Rectal smooth muscle tissue (tissue), 1 donor: ENCODE results near the gene CORO7.

Source experiments
- H3K27ac ChIP-seq: one replicate; pipeline ENCODE4 v1.7.0; 2013; ENCODE audit warnings: low read depth, low read length, inconsistent platforms
- H3K27me3 ChIP-seq: one replicate; pipeline ENCODE4 v1.7.0; 2013; ENCODE audit warnings: low read length; ENCODE audit not compliant: control insufficient read depth, insufficient read depth
- H3K36me3 ChIP-seq: one replicate; pipeline ENCODE4 v1.7.0; 2013; ENCODE audit warnings: low read length; ENCODE audit not compliant: control insufficient read depth, insufficient read depth
- H3K4me1 ChIP-seq: one replicate; pipeline ENCODE4 v1.7.0; 2013; ENCODE audit warnings: low read length; ENCODE audit not compliant: control insufficient read depth, insufficient read depth
- H3K4me3 ChIP-seq: one replicate; pipeline ENCODE4 v1.7.0; 2013; ENCODE audit warnings: low read length
- H3K9ac ChIP-seq: one replicate; pipeline ENCODE4 v1.7.0; 2013; ENCODE audit warnings: low read length

CORO7 gene

GRCh38 chr16:4358236-4358635, 58.2 kb downstream of the CORO7 start:
- Histone ChIP-seq H3K27ac (no peak overlapping the region), H3K4me1 (no peaks in the 10 kb centered on the region), H3K4me3 (no peak overlapping the region), H3K36me3 (peaks cover 4% of the 10 kb centered on the region), H3K27me3 (no peaks in the 10 kb centered on the region), H3K9ac (no peak overlapping the region)

DNA sequence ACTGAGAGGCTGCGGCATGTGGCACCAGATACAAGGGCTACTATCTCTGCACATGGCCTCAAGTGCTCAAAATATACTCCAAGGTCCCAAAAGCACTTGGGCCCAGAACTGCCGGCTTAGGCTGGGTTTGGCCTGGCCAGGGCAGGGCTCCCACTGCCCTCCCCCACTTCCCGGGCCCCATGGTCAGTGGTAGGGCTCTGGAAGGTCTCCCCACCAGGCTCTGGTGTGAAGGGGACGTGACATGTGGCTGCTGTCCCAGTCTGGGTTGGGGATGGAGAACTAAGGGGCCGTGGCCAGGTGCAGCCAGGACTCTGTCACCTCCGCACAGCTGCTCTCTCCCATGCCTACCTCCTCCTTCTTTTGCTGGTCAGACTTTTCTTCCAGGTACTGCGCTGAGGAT, 59.6 kb downstream of the CORO7 start:
- Histone ChIP-seq H3K36me3 (peaks cover 4% of the 10 kb centered on the region), H3K27ac (no peak overlapping the region), H3K9ac (no peak overlapping the region), H3K4me3 (no peak overlapping the region), H3K4me1 (no peaks in the 10 kb centered on the region), H3K27me3 (no peaks in the 10 kb centered on the region)

GRCh38 chr16:4354512-4355409, 61.6 kb downstream of the CORO7 start:
- Histone ChIP-seq H3K27me3 (no peaks in the 10 kb centered on the region), H3K27ac (no peak overlapping the region), H3K36me3 (no peaks in the 10 kb centered on the region), H3K4me1 (peaks cover 2% of the 10 kb centered on the region), H3K9ac (no peak overlapping the region), H3K4me3 (no peak overlapping the region)

DNA sequence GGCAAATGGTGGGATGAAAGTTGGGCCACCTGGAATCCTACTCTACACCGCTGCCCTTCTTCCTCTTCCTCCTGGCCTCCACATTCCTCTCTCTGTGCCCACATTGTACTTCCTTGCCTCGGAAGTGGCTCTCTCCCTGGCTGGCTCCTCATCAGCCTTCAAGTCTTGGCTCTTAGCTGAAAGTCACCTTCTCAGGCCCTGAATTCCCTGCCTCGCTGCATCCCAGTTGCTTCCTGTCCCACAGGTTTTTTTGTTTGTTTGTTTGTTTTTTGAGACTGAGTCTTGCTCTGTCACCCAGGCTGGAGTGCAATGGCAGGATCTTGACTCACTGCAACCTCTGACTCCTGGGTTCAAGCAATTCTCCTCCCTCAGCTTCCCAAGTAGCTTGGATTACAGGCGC, 62.7 kb downstream of the CORO7 start:
- Histone ChIP-seq H3K9ac (no peak overlapping the region), H3K27me3 (no peaks in the 10 kb centered on the region), H3K36me3 (no peaks in the 10 kb centered on the region), H3K4me3 (no peak overlapping the region), H3K27ac (no peak overlapping the region), H3K4me1 (peaks cover 2% of the 10 kb centered on the region)

- H3K27me3 ChIP-seq = no peaks in the 10 kb centered on the region
- no peaks in the 10 kb centered on the region for H3K36me3 ChIP-seq
- peaks cover 2% of the 10 kb centered on the region for H3K4me1 ChIP-seq
- no peak overlapping the region for H3K9ac ChIP-seq
- H3K4me3 ChIP-seq = no peak overlapping the region
- H3K27ac ChIP-seq = no peak overlapping the region
Measured at GRCh38 chr16:4352843-4353242, 63.6 kb downstream of the CORO7 start.

- Histone ChIP-seq H3K4me3 (no peak overlapping the region), H3K27me3 (no peaks in the 10 kb centered on the region), H3K27ac (no peak overlapping the region), H3K9ac (no peak overlapping the region), H3K4me1 (peaks cover 2% of the 10 kb centered on the region), H3K36me3 (no peaks in the 10 kb centered on the region)
Measured at GRCh38 chr16:4351880-4352279, 64.5 kb downstream of the CORO7 start.

GRCh38 chr16:4350787-4351659, 65.4 kb downstream of the CORO7 start, which contains the start of gene PAM16:
Gene PAM16 (minus strand): TSS chr16:4351321. CDS start chr16:4351234, 87 bp downstream.
- Histone ChIP-seq H3K27ac (peak within 1 kb of the TSS; percentile 61), H3K4me3 (peak within 1 kb of the TSS; percentile 98), H3K27me3 (no peaks in the 10 kb centered on the region), H3K4me1 (peaks cover 2% of the 10 kb centered on the region), H3K36me3 (no peaks in the 10 kb centered on the region), H3K9ac (peak within 1 kb of the TSS; percentile 82)

DNA sequence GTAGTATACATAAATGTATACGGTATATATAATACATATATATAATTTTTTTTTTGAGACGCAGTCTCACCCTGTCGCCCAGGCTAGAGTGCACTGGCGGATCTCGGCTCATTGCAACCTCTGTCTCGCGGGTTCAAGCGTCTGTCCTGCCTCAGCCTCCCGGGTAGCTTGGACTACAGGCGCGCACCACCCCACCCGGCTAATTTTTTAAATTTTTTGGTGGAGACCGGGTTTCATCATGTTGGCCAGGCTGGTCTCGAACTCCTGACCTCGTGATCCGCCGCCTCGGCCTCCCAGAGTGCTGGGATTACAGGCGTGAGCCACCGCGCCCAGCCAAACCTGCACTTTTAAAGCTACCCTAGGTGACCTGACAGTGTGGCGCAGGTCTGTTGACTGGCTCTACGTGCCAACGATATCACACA, 66.0 kb downstream of the CORO7 start:
- H3K36me3 ChIP-seq = no peaks in the 10 kb centered on the region
- H3K27ac ChIP-seq = peak overlapping the region; percentile 61
- peaks cover 2% of the 10 kb centered on the region for H3K4me1 ChIP-seq
- peak overlapping the region; percentile 98 for H3K4me3 ChIP-seq
- peak overlapping the region; percentile 82 for H3K9ac ChIP-seq
- H3K27me3 ChIP-seq = no peaks in the 10 kb centered on the region

GRCh38 chr16:4349332-4349731, 67.1 kb downstream of the CORO7 start:
- Histone ChIP-seq H3K4me1 (peaks cover 2% of the 10 kb centered on the region), H3K27me3 (no peaks in the 10 kb centered on the region), H3K4me3 (no peak overlapping the region), H3K27ac (no peak overlapping the region), H3K9ac (no peak overlapping the region), H3K36me3 (no peaks in the 10 kb centered on the region)

DNA sequence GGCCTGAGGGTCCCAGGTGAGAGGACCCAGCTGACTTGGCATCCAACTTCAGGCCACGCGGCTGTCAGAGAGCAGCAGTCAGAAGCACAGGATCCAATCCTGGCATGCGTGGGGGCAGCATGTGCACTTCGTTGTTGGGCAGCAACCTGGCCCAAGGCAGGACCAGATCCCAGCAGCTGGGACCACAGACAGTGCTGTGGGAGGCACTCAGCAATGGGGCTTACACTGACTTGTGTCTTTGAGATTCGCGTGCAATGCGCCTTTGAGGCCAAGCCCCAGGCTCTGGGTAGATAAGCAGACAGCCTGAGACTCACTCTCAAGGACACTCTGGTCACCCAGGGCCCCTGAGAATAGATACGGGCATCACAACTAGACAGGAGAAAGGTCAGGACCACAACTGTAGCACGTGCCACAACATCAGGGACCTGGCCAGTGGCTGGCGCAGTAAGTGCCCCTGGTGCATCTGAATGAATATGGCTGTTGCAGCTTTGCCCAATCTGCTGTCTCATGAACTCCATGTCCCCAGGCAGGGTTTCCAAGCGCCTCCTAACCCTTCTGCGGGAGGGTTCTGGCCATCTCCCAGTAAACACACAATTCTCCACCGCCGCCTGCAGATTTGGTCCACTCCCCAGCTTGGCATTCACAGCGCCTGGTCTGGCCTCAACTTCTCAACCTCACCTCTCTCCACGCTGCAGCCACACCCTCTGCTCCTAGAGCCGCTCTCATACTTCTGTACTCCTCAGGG, 68.5 kb downstream of the CORO7 start:
- Histone ChIP-seq H3K27me3 (no peaks in the 10 kb centered on the region), H3K36me3 (no peaks in the 10 kb centered on the region), H3K9ac (no peak overlapping the region), H3K4me1 (peaks cover 2% of the 10 kb centered on the region), H3K4me3 (no peak overlapping the region), H3K27ac (no peak overlapping the region)

GRCh38 chr16:4347010-4347409, 69.4 kb downstream of the CORO7 start:
- no peaks in the 10 kb centered on the region for H3K27me3 ChIP-seq
- no peak overlapping the region for H3K27ac ChIP-seq
- H3K9ac ChIP-seq = no peak overlapping the region
- H3K36me3 ChIP-seq = no peaks in the 10 kb centered on the region
- H3K4me1 ChIP-seq = peaks cover 2% of the 10 kb centered on the region
- H3K4me3 ChIP-seq = no peak overlapping the region
